Activated CD8-positive, alpha-beta T cell treated with anti-CD3 and anti-CD28 coated beads, Interleukin-2, amount 10 ng/mL, durations not matched to agents 7 days and 5 days (primary cell): Measurements from ENCODE around the gene HHAT. TPM values are rescaled to one million over a fixed set of nuclear protein-coding genes. Genes with fewer than 3 reads are reported as not detected.
"Not testable (repeated sequence)": the region's sequence is repeated elsewhere in the genome, so short reads cannot be mapped to it uniquely, and the experiment has no call there.

ENCODE experiments used
- ATAC-seq: fragments of 150-1000 bp; cut with Tn5 transposase; one replicate; pipeline ENCODE4 v1.10.0; 2021; ENCODE audit warnings: moderate library complexity
- CTCF ChIA-PET: fragments of 350-600 bp; sonication (Branson Sonifier 250); formaldehyde crosslinking; loops from one replicate; lab custom pipeline; 2021; ENCODE audit warnings: antibody characterized with exemption; lab: Charles Lee
- POLR2A ChIA-PET: fragments of 350-600 bp; sonication (Branson Sonifier 250); formaldehyde crosslinking; loops from one replicate; lab custom pipeline; 2021; ENCODE audit warnings: antibody characterized with exemption; lab: Charles Lee
- DNase-seq: peaks from one replicate; pipeline ENCODE4 v3.0.0-alpha.2; 2020
- H3K27ac Mint-ChIP-seq: one replicate; pipeline ENCODE4 v1.8.0; 2021; ENCODE audit warnings: mild to moderate bottlenecking, mixed read lengths
- H3K27me3 Mint-ChIP-seq: one replicate; pipeline ENCODE4 v1.8.0; 2021; ENCODE audit warnings: low read depth, mixed read lengths
- H3K36me3 Mint-ChIP-seq: one replicate; pipeline ENCODE4 v1.8.0; 2021; ENCODE audit warnings: low read depth, mixed read lengths
- H3K4me1 Mint-ChIP-seq: one replicate; pipeline ENCODE4 v1.8.0; 2021; ENCODE audit warnings: low read depth, mixed read lengths
- H3K4me3 Mint-ChIP-seq: one replicate; pipeline ENCODE4 v1.8.0; 2021; ENCODE audit warnings: mild to moderate bottlenecking, mixed read lengths
- H3K9me3 Mint-ChIP-seq: one replicate; pipeline ENCODE4 v1.8.0; 2022; ENCODE audit warnings: mixed read lengths; ENCODE audit not compliant: insufficient read depth
- total RNA-seq, 2 experiments: library from RNA; stranded (reverse); gene quantifications; one replicate each; pipeline ENCODE4 v1.2.3, GENCODE V29; 2021

HHAT gene
- total RNA-seq, 2 experiments from 2014 or later = 0.71 to 0.94 TPM

DNA sequence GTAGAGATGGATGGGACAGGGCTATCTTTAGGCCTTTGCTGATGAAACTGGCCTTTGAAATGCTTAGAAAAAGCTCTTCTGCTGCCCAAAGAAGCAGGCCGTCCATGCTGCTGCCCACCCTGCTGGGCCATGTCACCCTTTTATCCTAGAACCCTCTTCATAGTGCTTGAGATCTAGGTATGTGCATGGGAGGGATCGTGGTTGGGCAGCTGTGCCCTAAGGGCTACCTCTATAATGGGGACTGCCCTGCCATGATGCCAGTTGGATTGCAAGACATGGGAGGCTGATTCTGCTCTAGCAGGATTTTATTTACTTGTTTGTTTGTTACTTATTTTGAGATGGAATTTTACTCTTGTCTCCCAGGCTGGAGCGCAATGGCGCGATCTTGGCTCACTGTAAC, 69.0 kb downstream of the HHAT start:
- H3K4me3 Mint-ChIP-seq = no peak overlapping the region
- ATAC-seq (no peak), DNase-seq (no peak)
- no peaks in the 10 kb centered on the region for H3K36me3 Mint-ChIP-seq
- H3K27me3 Mint-ChIP-seq = peaks cover 8% of the 10 kb centered on the region
- CTCF ChIA-PET = interaction anchor here (0.7 to 2.8 kb wide), 4 partner anchors 11 to 63 kb away, joined by 3 to 42 read pairs (median 3); no protein-coding TSS in a partner anchor
- peaks cover 27% of the 10 kb centered on the region for H3K4me1 Mint-ChIP-seq
- no peak overlapping the region for H3K27ac Mint-ChIP-seq
- H3K9me3 Mint-ChIP-seq = no peaks in the 10 kb centered on the region
- POLR2A ChIA-PET = interaction anchor here (0.7 kb wide), 1 partner anchor 69 kb away, joined by 3 read pairs; the partner anchor contains the start of gene HHAT

DNA sequence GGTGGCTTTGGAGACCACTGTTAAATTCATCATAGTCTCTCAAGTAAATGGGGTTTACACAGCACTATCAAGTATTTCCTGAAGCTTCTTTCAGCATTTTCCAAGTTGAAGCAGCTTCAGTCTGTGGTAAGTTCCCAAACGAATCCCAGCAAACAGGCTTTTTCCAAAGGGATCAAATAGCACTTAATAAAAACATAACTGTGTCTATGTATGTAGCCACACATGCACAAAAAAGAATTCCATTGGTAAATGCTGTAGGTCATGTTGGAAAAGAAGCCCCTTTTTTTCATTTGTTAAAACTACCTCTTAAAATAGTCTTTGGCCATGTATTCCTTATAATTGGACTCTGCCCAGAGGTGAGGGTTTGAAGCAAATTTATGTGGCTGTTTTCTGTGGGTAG, 69.8 kb downstream of the HHAT start:
- CTCF ChIA-PET = interaction anchor here (0.7 to 2.8 kb wide), 2 partner anchors 10 to 38 kb away, joined by 3 to 42 read pairs; no protein-coding TSS in a partner anchor
- Mint-ChIP-seq H3K27me3 (peaks cover 5% of the 10 kb centered on the region), H3K9me3 (no peaks in the 10 kb centered on the region), H3K4me1 (peaks cover 27% of the 10 kb centered on the region), H3K4me3 (no peak overlapping the region), H3K27ac (no peak overlapping the region), H3K36me3 (no peaks in the 10 kb centered on the region)
- POLR2A ChIA-PET = no interaction called here
- ATAC-seq = no peak
- DNase-seq = no peak

DNA sequence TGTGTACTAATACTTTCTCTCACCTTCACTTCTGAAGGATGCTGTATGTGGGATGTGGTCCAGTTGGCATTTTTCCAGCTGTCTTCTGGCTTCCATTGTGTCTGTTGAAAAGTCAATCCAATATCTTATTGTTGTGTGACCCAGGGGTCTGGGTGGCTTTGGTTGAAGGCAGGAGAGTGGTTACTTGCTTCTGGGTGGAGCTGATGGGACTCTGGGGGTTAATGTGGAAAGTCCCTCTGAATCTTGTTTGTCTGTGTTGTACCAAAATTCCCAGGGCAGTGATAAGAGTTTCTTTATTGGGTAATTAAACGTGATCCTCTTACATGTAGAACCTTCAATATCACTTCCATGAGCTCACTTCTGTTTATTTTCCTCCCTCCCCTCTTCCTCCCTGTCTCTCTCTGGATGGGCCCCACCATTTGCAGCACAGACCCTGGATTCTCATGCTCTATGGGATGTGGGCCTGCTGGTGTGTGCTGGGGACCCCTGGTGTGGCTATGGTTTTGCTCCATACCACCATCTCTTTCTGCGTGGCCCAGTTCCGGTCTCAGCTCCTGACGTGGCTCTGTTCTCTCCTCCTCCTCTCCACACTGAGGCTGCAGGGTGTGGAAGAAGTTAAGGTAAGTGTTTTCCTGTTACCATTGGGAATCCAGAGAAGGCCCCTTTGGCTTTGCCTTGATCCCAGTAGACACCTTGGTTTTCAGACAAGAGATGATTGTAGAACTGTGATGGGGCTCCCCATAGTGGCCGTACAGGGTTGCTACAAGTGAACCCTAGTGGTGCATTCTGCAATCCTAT, 71.5 kb downstream of the HHAT start:
- peaks cover 13% of the 10 kb centered on the region for H3K4me1 Mint-ChIP-seq

DNA sequence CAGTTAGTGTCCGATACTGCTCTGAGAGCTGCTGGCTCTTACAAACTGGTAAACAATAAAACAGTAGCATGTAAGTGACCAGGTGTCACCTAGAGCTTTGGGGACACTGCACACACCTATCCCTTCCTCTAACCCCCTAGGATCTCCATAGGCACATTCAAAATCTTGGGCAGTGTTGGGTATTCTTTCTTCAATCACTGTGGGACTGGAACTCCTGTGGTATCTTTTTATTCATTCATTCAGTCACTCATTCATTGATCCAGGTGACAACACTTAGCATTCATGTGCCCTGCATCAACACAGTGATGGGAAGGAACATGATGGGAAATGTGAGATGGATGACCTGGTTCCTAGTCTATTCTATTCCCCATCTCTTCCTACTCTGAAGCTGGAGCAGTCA, 73.9 kb downstream of the HHAT start:
- no peaks in the 10 kb centered on the region for H3K36me3 Mint-ChIP-seq
- H3K27ac Mint-ChIP-seq = no peak overlapping the region
- H3K4me1 Mint-ChIP-seq = peaks cover 13% of the 10 kb centered on the region
- H3K27me3 Mint-ChIP-seq = peaks cover 5% of the 10 kb centered on the region
- DNase-seq = no peak
- ChIA-PET CTCF (interaction anchor here (0.7 to 4.6 kb wide), 11 partner anchors 9 to 731 kb away, joined by 3 to 51 read pairs (median 5); partner anchors contain the start of gene KCNH1), POLR2A (interaction anchor here (0.5 to 0.8 kb wide), 2 partner anchors 28 to 183 kb away, joined by 4 read pairs; no protein-coding TSS in a partner anchor)
- H3K4me3 Mint-ChIP-seq = no peak overlapping the region
- no peaks in the 10 kb centered on the region for H3K9me3 Mint-ChIP-seq
- ATAC-seq = no peak

More for the DNA sequence above, 71.5 kb downstream of the HHAT start:
- CTCF ChIA-PET = interaction anchor here (0.6 to 4.6 kb wide), 34 partner anchors 8 to 734 kb away, joined by 3 to 51 read pairs (median 4); partner anchors contain the start of genes HHAT and KCNH1
- Mint-ChIP-seq H3K4me3 (no peak overlapping the region), H3K27ac (no peak overlapping the region), H3K9me3 (no peaks in the 10 kb centered on the region), H3K36me3 (no peaks in the 10 kb centered on the region), H3K27me3 (peaks cover 7% of the 10 kb centered on the region)
- DNase-seq = peak; percentile 63
- POLR2A ChIA-PET = interaction anchor here (0.6 to 2.0 kb wide), 5 partner anchors 23 to 166 kb away, joined by 3 to 20 read pairs (median 6); no protein-coding TSS in a partner anchor
- peak; percentile 85 for ATAC-seq

DNA sequence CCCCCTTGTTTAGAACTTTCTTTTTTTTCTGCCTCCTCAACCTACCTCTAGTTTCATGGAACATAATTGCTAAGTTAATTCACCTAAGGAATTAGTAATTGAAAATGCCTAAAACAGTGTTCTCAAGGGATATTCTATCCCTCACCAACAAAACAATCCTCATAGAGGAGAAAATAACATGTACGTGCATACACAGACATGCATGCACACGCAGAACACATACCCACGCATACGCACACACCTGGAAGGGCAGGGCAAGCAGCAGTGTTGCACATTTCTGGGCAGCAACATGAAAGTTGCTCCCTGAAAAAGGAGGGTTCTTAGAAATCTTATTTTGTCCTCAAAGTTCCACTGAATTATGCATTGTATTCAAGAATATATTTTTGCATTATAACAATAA, 76.6 kb downstream of the HHAT start:
- no peak overlapping the region for H3K27ac Mint-ChIP-seq
- DNase-seq = no peak
- ChIA-PET POLR2A (no interaction called here), CTCF (interaction anchor here (1.2 to 3.9 kb wide), 3 partner anchors 42 to 729 kb away, joined by 6 to 23 read pairs (median 17); partner anchors contain the start of gene KCNH1)
- no peaks in the 10 kb centered on the region for H3K36me3 Mint-ChIP-seq
- ATAC-seq = no peak
- peaks cover 3% of the 10 kb centered on the region for H3K27me3 Mint-ChIP-seq
- peaks cover 3% of the 10 kb centered on the region for H3K4me1 Mint-ChIP-seq
- no peaks in the 10 kb centered on the region for H3K9me3 Mint-ChIP-seq
- H3K4me3 Mint-ChIP-seq = no peak overlapping the region

DNA sequence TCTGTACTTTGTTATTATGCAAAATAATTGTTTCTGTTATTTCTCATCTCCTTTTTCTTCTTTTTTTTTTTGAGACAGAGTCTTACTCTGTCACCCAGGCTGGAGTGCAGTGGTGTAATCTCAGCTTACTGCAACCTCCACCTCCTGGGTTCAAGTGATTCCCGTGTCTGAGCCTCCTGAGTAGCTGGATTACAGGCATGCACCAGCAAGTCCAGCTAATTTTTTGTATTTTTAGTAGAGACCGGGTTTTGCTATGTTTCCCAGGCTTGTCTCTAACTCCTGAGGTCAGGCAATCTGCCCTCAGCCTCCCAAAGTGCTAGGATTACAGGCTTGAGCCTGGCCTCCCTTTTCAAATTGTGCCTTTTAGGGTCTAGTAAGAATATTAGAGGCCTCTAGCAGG, 77.6 kb downstream of the HHAT start:
- DNase-seq, H3K36me3 Mint-ChIP-seq, H3K27ac Mint-ChIP-seq, H3K27me3 Mint-ChIP-seq, H3K4me1 Mint-ChIP-seq, H3K9me3 Mint-ChIP-seq, ATAC-seq, H3K4me3 Mint-ChIP-seq, POLR2A ChIA-PET: not testable (repeated sequence)
- CTCF ChIA-PET = interaction anchor here (0.6 to 3.9 kb wide), 12 partner anchors 10 to 738 kb away, joined by 3 to 23 read pairs (median 6); partner anchors contain the start of gene KCNH1

DNA sequence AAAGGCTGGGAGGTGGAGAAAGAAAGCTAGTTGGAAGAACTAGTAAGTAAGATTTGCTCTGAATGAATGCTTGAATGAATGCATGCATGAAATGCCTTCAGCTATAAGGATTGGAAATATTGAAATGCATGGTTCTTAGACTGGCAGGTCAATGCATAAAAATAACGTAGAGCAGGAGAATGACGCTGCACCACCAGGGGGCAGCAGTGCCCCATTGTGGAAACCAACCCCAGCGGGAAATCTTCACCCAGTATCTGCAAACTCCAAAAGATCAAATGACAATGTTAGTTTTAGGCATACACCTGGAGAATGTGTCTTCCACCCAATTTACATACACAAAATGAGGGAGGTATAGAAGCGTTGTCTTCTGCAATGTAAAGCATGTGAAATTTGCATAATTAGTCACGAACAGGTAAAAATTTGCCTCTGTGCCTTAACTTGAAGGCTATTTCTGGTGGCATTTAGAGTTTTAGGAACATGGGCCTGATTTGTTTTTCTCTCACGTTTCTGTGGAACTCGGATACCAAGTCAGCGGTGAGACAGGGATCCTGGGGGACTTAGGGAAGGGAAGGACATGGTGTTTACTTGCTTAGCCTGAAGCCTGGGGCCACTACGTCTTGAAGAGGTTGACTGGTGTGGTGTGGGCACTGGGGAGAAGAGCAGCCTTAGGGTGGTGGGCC, 78.6 kb downstream of the HHAT start:
- Mint-ChIP-seq H3K27ac (no peak overlapping the region), H3K4me3 (no peak overlapping the region), H3K27me3 (peaks cover 3% of the 10 kb centered on the region), H3K4me1 (no peaks in the 10 kb centered on the region), H3K9me3 (no peaks in the 10 kb centered on the region), H3K36me3 (no peaks in the 10 kb centered on the region)
- POLR2A ChIA-PET = no interaction called here
- CTCF ChIA-PET = interaction anchor here (0.6 to 3.9 kb wide), 12 partner anchors 9 to 737 kb away, joined by 3 to 27 read pairs (median 6); partner anchors contain the start of gene KCNH1
- DNase-seq (peak; percentile 79), ATAC-seq (peak; percentile 81)

DNA sequence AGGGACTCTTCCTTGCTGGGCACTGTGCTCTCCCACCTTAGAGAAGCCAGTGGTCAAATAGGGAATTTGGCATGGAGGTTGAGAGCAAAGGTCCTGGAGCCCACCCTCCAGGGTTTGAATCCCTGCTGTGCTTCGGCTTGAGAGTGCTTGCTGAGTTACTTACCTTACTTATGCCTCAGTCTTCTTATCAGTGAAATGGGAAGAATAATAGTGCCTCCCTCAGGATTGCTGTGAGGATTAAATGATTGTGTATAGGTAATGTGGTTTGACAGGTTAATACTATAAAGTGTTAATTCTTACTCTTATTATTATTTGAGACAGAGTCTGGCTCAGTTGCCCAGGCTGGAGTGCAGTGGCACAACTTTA, 79.2 kb downstream of the HHAT start:
- Mint-ChIP-seq H3K4me1 (no peaks in the 10 kb centered on the region), H3K36me3 (no peaks in the 10 kb centered on the region), H3K4me3 (no peak overlapping the region), H3K27me3 (peaks cover 3% of the 10 kb centered on the region), H3K27ac (no peak overlapping the region), H3K9me3 (no peaks in the 10 kb centered on the region)
- CTCF ChIA-PET = interaction anchor here (2.7 kb wide), 1 partner anchor 726 kb away, joined by 27 read pairs; the partner anchor contains the start of gene KCNH1
- DNase-seq = no peak
- no peak for ATAC-seq
- POLR2A ChIA-PET = no interaction called here

DNA sequence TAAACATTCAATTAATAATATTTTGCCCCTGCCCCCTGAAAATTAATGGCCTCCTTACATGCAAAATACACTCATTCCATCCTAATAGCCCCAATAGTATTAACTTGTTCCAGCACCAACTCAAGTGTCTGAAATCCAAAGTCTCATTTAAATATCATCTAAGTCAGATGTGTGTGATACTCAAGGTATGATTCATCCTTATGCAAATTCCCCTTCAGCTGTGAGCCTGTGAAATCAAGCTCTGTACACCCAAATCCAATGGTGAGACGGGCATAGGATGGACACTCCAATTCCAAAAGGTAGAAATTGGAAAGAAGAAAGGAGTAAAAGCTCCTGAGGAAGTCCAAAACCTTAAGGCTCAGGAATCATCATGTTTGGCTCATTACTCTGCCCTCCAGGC, 83.5 kb downstream of the HHAT start:
- ATAC-seq (no peak), DNase-seq (no peak)
- H3K9me3 Mint-ChIP-seq = no peaks in the 10 kb centered on the region
- no peak overlapping the region for H3K27ac Mint-ChIP-seq
- H3K4me1 Mint-ChIP-seq = no peaks in the 10 kb centered on the region
- ChIA-PET POLR2A (no interaction called here), CTCF (interaction anchor here (1.4 kb wide), 2 partner anchors 10 to 589 kb away, joined by 3 read pairs; no protein-coding TSS in a partner anchor)
- no peak overlapping the region for H3K4me3 Mint-ChIP-seq
- no peaks in the 10 kb centered on the region for H3K36me3 Mint-ChIP-seq
- H3K27me3 Mint-ChIP-seq = no peaks in the 10 kb centered on the region

DNA sequence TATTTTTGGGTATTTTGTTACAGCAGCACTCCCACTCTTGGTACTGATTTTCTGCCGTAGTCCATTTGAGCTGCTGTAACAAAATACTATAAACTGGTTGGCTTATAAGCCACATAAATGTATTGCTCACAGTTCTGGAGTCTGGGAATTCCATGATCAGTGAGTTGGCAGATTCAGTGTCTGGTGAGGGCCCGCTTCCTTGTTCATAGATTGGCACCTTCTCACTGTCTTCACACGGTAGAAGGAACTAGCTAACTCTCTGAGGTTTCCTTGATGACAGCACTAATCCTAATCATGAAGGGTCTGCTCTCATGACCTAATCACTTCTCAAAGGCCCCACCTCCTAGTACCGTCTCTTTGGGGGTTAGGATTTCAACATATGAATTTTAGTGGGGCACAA, 85.2 kb downstream of the HHAT start:
- POLR2A ChIA-PET = no interaction called here
- H3K27ac Mint-ChIP-seq = no peak overlapping the region
- no peak for DNase-seq
- H3K36me3 Mint-ChIP-seq = no peaks in the 10 kb centered on the region
- no peak overlapping the region for H3K4me3 Mint-ChIP-seq
- no peaks in the 10 kb centered on the region for H3K9me3 Mint-ChIP-seq
- no peaks in the 10 kb centered on the region for H3K4me1 Mint-ChIP-seq
- CTCF ChIA-PET = interaction anchor here (0.6 kb wide), 1 partner anchor 12 kb away, joined by 4 read pairs; no protein-coding TSS in a partner anchor
- ATAC-seq = no peak
- no peaks in the 10 kb centered on the region for H3K27me3 Mint-ChIP-seq

DNA sequence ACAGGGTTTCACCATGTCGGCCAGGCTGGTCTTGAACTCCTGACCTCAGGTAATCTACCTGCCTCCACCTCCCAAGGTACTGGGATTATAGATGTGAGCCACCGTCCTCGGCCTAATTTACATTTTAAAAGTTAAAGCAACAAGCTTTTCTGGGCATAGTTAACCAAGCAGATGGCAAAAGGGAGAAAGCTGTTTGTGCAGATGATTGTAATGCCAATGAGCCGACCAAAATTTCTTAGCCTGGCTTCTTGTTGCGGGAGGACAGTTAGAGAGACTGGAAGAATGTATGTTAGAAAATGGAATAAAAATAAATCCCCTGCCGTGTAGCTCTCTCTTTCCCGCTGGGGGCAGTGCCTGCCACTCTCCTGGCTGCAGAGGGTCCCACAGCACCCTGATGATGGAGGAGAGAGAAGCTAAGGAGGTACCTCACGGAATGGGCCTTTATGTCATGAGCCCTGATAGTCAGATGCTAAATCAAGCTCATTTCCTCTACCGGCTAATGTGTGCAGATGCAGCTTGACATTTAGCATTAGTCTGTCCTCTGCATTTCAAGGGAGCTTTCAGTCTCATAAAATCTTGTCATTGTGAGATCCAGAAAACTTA, 87.2 kb downstream of the HHAT start:
- Mint-ChIP-seq H3K9me3 (no peaks in the 10 kb centered on the region), H3K36me3 (no peaks in the 10 kb centered on the region), H3K4me3 (no peak overlapping the region), H3K4me1 (no peaks in the 10 kb centered on the region), H3K27me3 (no peaks in the 10 kb centered on the region), H3K27ac (no peak overlapping the region)
- CTCF ChIA-PET = interaction anchor here (0.9 to 1.9 kb wide), 5 partner anchors 9 to 720 kb away, joined by 3 to 6 read pairs (median 3); no protein-coding TSS in a partner anchor
- ATAC-seq = no peak
- POLR2A ChIA-PET = no interaction called here
- DNase-seq = no peak
